NOMO-1 treated with DMSO at 0.1 percent for 48 hours (cell line): ENCODE data around the gene WSCD2.

Experiments
- DNase-seq: peaks from one replicate; lab custom pipeline; 2025; ENCODE audit not compliant: unreplicated experiment; lab: John Stamatoyannopoulos, UW

WSCD2 gene

DNA sequence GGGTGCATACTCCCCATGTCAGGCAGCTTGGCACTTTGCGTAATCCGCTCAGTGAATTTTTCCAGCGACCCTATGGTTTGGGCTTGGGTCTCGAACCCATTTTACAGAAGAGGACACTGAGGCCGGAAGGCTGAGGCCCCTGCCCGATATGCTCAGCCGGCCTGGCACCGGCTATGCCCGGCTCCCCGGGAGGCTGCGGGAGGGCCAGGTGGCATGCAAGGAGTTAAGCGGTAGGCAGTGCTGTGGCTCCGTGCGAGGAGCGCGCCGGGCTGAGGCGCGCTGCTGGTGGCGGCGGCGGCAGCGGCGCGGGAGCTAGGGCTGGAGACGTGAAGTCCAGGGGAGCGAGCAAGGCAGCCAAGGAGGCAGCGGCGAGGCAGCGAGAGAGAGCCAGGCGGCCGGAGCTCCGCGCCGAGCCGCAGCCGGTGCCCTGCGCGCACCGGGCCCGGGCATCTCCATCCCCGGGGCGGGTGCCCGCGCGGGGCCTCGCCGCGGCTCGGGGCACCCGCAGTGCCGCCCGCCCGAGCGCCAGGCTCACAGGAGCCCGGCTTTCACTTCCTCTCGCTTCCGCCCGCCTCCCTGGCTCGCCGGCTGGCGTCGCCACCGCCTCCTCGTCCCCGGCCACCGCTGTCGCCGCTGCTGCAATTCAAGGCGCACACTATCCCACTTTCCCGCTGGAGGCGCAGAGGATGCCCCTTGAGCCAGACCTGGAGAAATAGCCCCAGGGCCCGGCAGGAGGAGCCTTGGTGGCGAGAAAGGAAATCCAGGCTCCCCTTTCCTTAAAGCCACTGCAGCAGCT is at the start of gene WSCD2:
Gene WSCD2 (plus strand): TSS at position 272 of the 796 bp plus-strand sequence. CDS start 66,545 bp downstream, outside the sequence.
- peak; percentile 72 for DNase-seq

DNA sequence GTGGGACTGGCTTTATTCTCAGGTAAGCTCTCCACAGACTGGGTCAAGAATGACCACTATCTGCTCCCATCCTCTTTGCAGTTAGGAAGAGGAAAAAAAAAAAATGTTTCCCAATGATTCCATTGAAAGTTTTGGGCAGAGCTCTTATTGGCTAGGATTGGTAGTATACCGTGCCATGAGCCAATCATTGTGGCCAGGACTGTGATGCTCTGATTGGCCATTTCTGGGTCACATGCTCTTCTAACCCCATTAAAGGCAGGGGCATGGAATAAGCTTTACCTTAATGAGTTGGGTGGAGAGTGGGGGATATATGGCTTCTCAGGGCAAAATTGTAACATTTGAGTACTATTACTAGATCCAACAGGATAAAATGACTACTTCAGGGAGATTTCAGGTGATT is 49.4 kb upstream of the WSCD2 start:
- DNase-seq = no peak

- no peak for DNase-seq
Observed at GRCh38 chr12:108080363-108080762, 48.7 kb upstream of the WSCD2 start.

DNA sequence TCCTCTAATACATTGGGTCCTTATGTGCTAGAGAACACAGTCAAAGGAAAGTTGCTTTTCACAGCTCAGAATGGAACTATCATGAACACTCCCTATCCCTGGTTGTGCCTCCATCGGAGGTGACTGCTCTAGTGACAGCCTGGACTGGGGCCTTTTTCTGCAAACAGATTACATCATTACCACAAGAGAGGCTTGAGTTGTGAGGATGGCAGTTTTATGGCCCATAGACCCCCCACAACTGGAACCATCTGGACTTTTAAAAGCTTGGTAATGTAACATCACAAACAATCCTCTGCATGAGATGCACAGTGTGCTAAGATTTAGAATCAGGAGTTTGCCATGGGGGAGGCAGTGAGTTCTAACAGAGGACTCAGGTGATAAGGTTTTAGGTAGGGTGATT is 46.6 kb upstream of the WSCD2 start:
- no peak for DNase-seq

GRCh38 chr12:108087900-108088299 is 41.2 kb upstream of the WSCD2 start:
- no peak for DNase-seq

- DNase-seq = no peak
Observed at GRCh38 chr12:108090107-108090899, 38.8 kb upstream of the WSCD2 start.

DNA sequence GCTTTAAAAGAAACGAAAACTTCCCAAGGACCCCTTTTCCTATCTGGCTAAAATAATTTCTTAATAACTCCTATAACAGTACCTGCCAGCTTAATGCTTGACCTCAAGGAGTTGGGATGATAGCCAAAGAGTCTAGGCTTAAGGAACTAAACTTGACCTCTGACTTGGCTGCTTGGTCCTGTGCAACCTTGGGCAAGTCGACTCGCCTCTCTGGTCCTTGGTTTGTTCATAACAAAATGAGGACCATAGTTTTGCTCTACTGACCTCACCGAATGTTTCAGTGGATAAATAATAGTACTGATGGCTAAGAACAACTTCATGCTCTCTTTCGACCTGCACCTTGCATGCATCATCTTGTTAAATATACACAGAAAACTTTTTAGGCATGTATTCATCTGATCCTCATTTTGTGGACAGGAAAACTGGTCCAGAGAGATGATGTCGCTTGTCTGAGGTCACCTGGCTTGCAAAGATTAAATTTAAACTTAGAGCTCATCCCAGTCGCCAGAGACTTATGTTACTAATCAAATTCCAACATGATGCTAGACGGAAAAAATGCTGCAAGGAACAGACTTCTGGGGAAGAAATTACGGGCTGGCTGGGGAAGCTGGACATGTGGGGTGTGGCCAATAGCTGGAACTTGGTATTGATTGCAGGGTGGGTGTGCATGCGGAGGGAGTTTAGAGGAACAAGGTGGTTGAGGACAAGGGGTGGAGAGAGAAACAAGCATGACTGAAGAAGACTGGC is 38.0 kb upstream of the WSCD2 start:
- no peak for DNase-seq

DNA sequence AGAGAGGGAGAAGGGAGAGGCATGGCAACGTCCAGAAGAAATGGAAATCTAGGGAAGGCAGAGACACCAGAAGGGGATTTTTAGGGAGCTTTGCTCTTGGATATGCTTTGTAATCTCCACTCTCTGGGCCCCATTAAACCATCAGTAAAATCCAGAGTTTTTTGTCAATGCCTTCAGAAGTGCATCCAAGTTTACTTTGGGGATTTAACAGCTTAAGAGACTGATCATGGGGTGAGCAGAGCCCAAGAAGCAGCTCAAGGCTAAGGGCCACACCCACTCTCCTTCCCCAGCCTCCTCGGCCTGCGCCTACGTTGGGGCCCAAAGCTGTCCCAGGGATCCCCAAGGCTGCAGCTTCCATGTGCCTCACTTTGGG is 37.4 kb upstream of the WSCD2 start:
- DNase-seq = no peak

DNA sequence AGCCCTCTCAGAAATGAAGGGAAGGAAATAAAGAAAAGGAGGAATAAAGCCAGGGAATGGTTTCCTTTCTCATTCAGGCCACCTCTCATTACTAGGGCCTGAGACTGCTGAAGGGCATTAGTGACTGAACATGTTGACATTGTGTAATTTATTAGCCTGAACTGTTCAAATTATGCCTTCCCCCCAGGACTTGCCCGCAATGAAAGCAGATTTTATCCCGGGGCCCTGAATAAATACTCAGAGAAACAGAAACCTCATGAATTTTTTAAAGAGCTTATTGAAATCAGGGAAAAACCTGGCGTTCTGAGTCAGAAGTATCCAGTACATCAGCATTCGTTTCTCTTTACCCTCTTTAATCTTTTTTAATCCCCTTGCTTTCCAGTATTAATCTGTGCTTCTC is 35.9 kb upstream of the WSCD2 start:
- DNase-seq = no peak

- no peak for DNase-seq
Observed at GRCh38 chr12:108094056-108094649, 34.9 kb upstream of the WSCD2 start.

- no peak for DNase-seq
Observed at GRCh38 chr12:108097160-108097911, 31.8 kb upstream of the WSCD2 start.

GRCh38 chr12:108098374-108098773 is 30.7 kb upstream of the WSCD2 start:
- DNase-seq = no peak

- no peak for DNase-seq
Observed at GRCh38 chr12:108099073-108099472, 30.0 kb upstream of the WSCD2 start.

DNA sequence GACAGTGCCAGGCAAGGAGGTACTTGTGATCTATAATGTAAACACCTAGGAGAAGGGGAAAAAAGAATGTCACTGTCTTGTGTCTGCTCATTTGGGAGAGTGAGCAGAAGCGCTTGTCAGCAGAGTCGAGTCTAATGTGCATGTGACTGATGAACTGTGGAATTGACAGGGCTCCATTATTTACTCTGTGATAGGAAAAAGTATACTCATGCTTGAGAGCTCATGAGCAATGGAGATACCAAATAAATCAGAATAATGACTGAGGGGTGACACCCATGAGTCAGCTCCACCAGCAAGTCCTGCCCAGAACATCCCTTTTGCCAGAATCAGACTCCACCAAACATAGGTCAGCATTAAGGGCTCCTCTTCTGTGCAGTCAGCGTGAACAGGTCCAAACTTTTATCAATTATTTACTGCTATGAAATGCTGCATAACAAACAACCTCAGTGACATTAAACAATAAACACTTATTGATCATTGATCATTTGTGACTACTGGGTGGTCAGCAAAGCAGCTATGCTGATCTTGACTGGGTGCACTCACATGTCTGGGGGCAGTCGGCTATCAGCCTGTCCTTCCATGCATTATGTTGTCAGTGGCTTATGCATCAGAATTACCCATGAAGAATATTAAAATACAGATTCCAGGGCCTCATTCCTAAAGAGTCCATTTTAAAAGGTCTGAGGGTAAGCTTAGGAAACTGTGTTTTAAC is 29.2 kb upstream of the WSCD2 start:
- no peak for DNase-seq

GRCh38 chr12:108101605-108102175 is 27.4 kb upstream of the WSCD2 start:
- no peak for DNase-seq

GRCh38 chr12:108102363-108102762 is 26.7 kb upstream of the WSCD2 start:
- no peak for DNase-seq

GRCh38 chr12:108103087-108103486 is 26.0 kb upstream of the WSCD2 start:
- no peak for DNase-seq

DNA sequence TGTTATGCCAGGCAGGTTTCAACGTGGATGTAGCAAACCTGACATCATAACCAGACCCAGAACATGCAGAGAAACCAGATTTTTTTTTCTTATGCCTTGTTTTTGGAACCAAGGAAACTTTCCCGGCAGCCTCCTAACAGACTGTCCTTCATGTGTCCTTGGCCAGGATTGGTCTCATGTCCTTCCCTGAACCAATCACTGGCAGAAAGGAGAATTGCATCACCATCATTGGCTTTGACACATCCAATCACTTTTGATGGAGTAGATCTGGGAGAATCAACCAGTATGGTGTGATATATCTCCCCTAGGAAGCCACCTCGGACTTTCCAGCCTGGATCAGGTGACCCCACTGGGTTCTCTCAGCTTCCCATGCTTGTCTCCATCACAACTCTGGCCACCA is 25.6 kb upstream of the WSCD2 start:
- DNase-seq = no peak

DNA sequence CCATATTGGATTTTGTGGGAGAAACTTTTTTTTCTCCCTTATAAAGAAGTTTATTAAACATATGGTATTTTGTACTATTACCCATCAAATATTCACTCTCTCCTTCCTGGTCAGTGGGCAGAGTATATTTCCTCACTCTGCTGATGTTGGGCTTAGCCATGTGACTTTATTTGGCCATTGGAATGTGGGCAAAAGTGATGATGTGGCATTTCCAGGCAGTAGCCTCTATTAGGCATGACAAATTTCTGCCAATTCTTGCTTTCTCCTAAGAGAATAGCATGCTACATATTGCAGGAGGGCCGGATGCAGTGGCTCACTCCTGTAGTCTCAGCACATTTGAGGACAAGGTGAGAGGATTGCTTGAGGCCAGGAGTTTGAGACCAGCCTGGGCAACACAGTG is 24.4 kb upstream of the WSCD2 start:
- no peak for DNase-seq

GRCh38 chr12:108106599-108106998 is 22.5 kb upstream of the WSCD2 start:
- DNase-seq = no peak
